Rectal smooth muscle tissue (tissue), 1 donor: ENCODE data around the gene RTL10.
"Not testable (repeated sequence)": the region's sequence is repeated elsewhere in the genome, so short reads cannot be mapped to it uniquely, and the experiment has no call there.

ENCODE experiments used
- H3K27ac ChIP-seq: one replicate; pipeline ENCODE4 v1.7.0; 2013; ENCODE audit warnings: low read depth, low read length, inconsistent platforms
- H3K27me3 ChIP-seq: one replicate; pipeline ENCODE4 v1.7.0; 2013; ENCODE audit warnings: low read length; ENCODE audit not compliant: control insufficient read depth, insufficient read depth
- H3K36me3 ChIP-seq: one replicate; pipeline ENCODE4 v1.7.0; 2013; ENCODE audit warnings: low read length; ENCODE audit not compliant: control insufficient read depth, insufficient read depth
- H3K4me1 ChIP-seq: one replicate; pipeline ENCODE4 v1.7.0; 2013; ENCODE audit warnings: low read length; ENCODE audit not compliant: control insufficient read depth, insufficient read depth
- H3K4me3 ChIP-seq: one replicate; pipeline ENCODE4 v1.7.0; 2013; ENCODE audit warnings: low read length
- H3K9ac ChIP-seq: one replicate; pipeline ENCODE4 v1.7.0; 2013; ENCODE audit warnings: low read length

RTL10 gene

DNA sequence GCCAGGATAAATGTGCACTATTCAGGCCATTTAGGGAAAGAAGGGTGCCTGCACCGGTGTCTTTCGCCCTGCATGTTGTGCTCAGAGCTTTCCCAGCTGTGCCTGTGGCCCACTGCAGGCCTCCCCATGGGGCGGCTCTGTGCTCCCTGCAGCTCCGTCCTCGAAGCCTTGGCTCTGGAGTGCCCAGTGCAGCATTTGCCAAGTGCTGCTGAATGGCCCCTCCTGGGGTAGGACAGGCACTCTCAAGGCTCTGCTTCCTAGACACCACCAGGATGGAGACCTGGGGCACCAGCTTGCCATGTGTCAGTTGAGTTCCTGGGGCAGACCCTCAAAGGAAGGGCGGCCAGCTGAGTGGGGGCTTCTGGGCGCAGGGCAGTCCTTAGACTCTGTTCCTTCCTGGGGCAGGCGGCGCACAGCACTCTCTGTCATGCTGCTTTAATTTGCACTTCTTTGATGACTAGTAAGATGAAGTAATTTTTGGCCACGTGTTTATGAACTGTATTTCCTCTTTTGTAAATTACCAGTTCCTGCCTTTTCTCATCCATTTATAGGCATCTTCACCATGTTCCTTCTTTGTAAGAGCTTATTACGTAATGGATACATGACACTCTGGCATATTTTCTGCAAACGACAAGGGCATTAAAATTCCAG lies 32.1 kb upstream of the RTL10 start:
- Histone ChIP-seq H3K4me1 (peaks cover 6% of the 10 kb centered on the region), H3K9ac (no peak overlapping the region), H3K4me3 (no peak overlapping the region), H3K27ac (no peak overlapping the region), H3K27me3 (no peaks in the 10 kb centered on the region), H3K36me3 (peaks cover 2% of the 10 kb centered on the region)

DNA sequence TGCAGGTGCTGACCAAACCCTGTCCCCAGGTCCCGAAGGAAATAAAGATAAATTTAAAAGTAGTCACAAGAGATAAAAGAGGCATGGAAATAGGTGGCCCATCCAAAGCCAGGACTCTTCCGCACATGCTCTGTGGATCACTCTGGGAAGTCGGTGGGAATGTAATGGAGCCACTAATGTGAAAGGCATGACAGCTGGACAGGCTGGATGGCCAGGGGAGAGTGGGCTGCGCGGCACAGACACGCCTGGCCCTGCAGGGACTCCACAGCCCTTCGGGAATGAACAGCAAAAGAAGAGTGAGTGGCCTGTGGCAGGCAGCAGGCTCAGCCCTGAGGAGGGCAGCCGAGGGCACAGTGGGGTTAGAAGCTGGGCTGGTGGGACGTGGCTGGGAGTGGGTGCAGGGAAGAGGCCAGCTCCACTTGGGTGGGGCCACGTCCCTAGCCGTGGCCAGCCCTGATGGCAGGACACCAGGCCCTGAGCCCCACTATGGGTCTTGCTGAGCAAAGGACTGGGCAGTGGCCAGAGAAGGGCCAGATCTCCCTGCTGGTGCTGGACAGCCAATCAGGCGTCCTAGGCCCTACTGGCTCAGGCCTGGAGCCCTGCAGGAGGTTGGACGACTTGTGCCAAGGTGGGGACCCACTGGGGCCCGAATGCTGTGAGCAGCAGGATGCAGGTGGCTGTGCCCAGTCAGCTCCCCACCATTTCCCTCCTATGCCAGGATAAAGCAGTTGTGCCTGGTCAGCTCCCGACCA lies 31.3 kb upstream of the RTL10 start:
- no peak overlapping the region for H3K27ac ChIP-seq
- H3K4me3 ChIP-seq: no peak overlapping the region
- peaks cover 11% of the 10 kb centered on the region for H3K4me1 ChIP-seq
- peaks cover 2% of the 10 kb centered on the region for H3K36me3 ChIP-seq
- no peak overlapping the region for H3K9ac ChIP-seq
- no peaks in the 10 kb centered on the region for H3K27me3 ChIP-seq

- H3K27me3 ChIP-seq: no peaks in the 10 kb centered on the region
- peaks cover 16% of the 10 kb centered on the region for H3K4me1 ChIP-seq
- no peak overlapping the region for H3K4me3 ChIP-seq
- H3K36me3 ChIP-seq: no peaks in the 10 kb centered on the region
- no peak overlapping the region for H3K27ac ChIP-seq
- H3K9ac ChIP-seq: no peak overlapping the region
These were observed 30.5 kb upstream of the RTL10 start for GRCh38 chr22:19884954-19885751.

GRCh38 chr22:19884161-19884953 lies 29.7 kb upstream of the RTL10 start:
- peaks cover 16% of the 10 kb centered on the region for H3K4me1 ChIP-seq
- no peak overlapping the region for H3K27ac ChIP-seq
- no peaks in the 10 kb centered on the region for H3K36me3 ChIP-seq
- no peak overlapping the region for H3K9ac ChIP-seq
- H3K4me3 ChIP-seq: no peak overlapping the region
- H3K27me3 ChIP-seq: no peaks in the 10 kb centered on the region

GRCh38 chr22:19883446-19883845 lies 28.8 kb upstream of the RTL10 start:
- H3K27ac ChIP-seq, H3K9ac ChIP-seq, H3K36me3 ChIP-seq, H3K4me3 ChIP-seq, H3K27me3 ChIP-seq: not testable (repeated sequence)
- peaks cover 16% of the 10 kb centered on the region for H3K4me1 ChIP-seq

GRCh38 chr22:19882446-19883381 lies 28.0 kb upstream of the RTL10 start:
- Histone ChIP-seq H3K4me1 (peaks cover 16% of the 10 kb centered on the region), H3K4me3 (no peak overlapping the region), H3K9ac (no peak overlapping the region), H3K27ac (no peak overlapping the region), H3K36me3 (no peaks in the 10 kb centered on the region), H3K27me3 (no peaks in the 10 kb centered on the region)

DNA sequence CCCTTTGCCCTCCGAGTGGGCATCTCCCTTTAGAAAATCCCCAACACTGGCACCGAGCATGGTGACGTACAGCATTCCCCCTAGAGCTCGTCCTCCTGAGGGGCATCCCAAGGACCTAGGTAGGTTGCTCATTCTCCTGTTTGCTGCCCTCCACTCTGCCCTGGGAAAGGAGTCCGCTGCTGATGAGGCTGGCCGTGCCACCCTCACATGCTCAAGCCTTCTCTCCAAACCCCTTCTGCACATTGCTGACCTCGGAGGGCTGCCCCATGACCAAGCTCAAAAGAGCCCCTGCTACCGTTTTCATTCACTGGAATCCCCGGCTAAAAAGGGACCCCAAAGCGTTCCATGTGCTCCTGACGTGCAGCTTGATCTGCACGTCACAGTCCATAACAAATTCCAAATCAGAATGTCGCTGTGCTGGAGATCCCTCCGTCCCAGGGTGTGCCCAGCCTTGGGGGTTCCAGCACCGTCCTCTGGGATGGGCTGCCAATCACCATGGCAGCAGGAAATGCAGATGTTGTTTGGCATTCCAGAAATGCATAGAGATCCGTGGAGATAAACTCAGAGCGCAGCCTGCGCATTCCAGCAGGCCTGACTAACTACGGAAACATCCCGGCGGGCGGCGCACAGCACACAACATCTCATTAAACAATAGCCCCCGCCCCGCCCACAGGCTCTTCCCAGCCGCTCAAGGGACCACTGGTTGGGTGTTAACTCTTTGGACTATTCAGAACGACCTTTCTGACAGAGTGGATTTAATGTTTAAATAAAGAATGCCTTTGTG lies 26.3 kb upstream of the RTL10 start:
- H3K9ac ChIP-seq: no peak overlapping the region
- peak overlapping the region; percentile 44 for H3K4me3 ChIP-seq
- H3K4me1 ChIP-seq: peaks cover 16% of the 10 kb centered on the region
- peak overlapping the region; percentile 19 for H3K27ac ChIP-seq
- no peaks in the 10 kb centered on the region for H3K27me3 ChIP-seq
- no peaks in the 10 kb centered on the region for H3K36me3 ChIP-seq

DNA sequence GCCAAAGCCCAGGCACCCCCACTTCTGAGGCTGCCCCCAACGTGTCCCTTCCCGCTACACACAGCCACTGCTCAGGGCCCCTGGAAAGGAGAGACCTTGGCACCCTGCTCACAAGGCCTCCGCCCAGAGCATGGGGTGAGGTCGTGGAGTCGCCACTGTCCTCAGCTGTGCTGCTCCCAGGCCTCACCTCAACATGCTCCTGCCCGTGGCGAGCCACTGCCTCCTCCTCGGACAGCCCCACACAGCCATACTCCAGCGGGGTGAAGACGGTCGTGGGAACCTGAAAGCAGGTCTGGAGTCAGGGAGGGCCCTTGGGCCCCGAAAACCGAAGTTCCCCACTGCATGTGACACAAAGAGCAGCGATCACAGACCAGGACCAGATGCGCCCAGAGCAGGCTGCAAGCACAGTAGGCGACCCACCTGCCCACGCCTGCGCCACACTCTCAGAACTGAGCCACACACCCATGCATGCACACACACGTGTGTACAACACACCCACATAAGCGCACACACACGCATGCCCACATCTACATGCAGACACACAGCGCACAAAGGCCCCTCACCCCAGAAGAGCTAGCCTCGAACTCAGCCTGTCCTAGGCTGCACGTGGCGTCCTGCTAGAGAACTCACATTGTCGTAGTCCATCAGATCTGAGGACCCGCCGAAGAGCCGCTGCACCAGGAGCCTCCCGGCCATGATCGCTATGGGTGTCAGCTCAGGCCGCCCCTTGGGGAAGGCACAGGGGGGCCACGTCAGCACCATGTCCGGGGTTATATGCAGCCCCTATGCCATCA lies 25.5 kb upstream of the RTL10 start:
- no peak overlapping the region for H3K9ac ChIP-seq
- peaks cover 16% of the 10 kb centered on the region for H3K4me1 ChIP-seq
- no peaks in the 10 kb centered on the region for H3K27me3 ChIP-seq
- H3K4me3 ChIP-seq: peak overlapping the region; percentile 44
- no peaks in the 10 kb centered on the region for H3K36me3 ChIP-seq
- peak overlapping the region; percentile 19 for H3K27ac ChIP-seq

DNA sequence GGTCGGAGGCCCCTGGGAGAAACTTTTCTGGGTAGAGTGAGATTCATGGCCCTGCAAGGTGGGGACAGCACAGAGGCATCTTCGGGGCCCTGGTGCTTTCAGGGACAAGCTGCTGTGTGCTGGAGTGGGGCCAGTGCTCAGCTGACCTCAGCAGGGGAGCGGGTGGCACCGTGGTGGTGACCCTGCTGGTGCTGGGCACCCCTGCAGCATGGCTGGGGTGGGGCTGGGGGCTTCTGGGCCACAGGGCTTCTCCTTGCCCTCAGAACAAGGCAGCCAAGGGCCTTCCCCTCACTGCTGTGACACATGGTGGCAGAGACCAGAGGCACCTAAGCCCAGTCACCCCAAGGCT lies 24.9 kb upstream of the RTL10 start:
- no peaks in the 10 kb centered on the region for H3K27me3 ChIP-seq
- H3K4me1 ChIP-seq: peaks cover 16% of the 10 kb centered on the region
- no peak overlapping the region for H3K27ac ChIP-seq
- no peak overlapping the region for H3K4me3 ChIP-seq
- no peak overlapping the region for H3K9ac ChIP-seq
- no peaks in the 10 kb centered on the region for H3K36me3 ChIP-seq

GRCh38 chr22:19879246-19879570 lies 24.5 kb upstream of the RTL10 start:
- Histone ChIP-seq H3K4me1 (peaks cover 16% of the 10 kb centered on the region), H3K4me3 (no peak overlapping the region), H3K27me3 (no peaks in the 10 kb centered on the region), H3K27ac (no peak overlapping the region), H3K9ac (no peak overlapping the region), H3K36me3 (no peaks in the 10 kb centered on the region)
